HG03175 (cell line): Measurements from ENCODE around the gene WTIP.

Experiments
- ATAC-seq: cut with Tn5 transposase; IDR thresholded peaks from one replicate; pipeline ENCODE4 v1.9.1; 2021; ENCODE audit warnings: mild to moderate bottlenecking, moderate library complexity; ENCODE audit not compliant: unreplicated experiment

The WTIP gene

DNA sequence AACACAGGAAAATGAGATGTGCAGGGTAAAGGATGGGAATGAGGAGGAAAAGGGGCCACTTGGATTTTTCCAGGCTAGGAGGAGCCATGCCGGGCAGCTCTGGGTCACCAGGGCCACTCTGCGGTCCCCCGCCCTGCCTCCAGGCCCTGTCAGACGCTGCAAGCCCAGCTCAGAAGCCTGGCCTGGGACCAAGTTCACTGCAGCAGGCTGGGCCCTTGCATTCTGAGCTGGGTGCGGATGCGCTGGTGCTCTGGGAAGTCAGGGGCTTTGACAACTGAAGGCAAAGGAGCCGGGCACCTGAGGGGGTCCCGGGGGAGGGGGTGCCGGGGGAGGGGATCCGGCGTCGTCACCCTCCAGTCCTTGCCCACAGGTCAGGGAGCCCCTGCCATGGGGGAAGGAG is 77.5 kb downstream of the WTIP start:
- ATAC-seq: no peak

- no peak for ATAC-seq
Measured at GRCh38 chr19:34560229-34560628, 78.7 kb downstream of the WTIP start.
